Astrocyte of the spinal cord (primary cell): Measurements from ENCODE around the gene MED15.

Experiments
- DNase-seq: peaks from one replicate; pipeline ENCODE4 v3.0.0; 2011; ENCODE audit warnings: low read depth, low spot score
- H3K4me3 ChIP-seq: 2 replicates; pipeline ENCODE4 v1.5.1; 2011; ENCODE audit warnings: low read depth, mild to moderate bottlenecking, low read length, moderate library complexity
- CTCF ChIP-seq: IDR thresholded peaks from 2 replicates; pipeline ENCODE4 v1.5.1; 2012; ENCODE audit warnings: low read depth, mild to moderate bottlenecking, low read length, inconsistent platforms
- in situ Hi-C: cut with HindIII; loops from 2 replicates; pipeline ENCODE4 v1.10.0; 2017; ENCODE audit warnings: low sequenced_read_pairs

The MED15 gene

GRCh38 chr22:20634560-20635226 lies 127.3 kb downstream of the MED15 start:
- TF ChIP-seq CTCF: no peak
- no peak for DNase-seq
- no peak overlapping the region for H3K4me3 ChIP-seq
- in situ Hi-C loops: no loop called here

GRCh38 chr22:20635227-20635591 lies 127.8 kb downstream of the MED15 start:
- no peak overlapping the region for H3K4me3 ChIP-seq
- in situ Hi-C loops: no loop called here
- no peak for DNase-seq
- no peak for TF ChIP-seq CTCF

- no peak for TF ChIP-seq CTCF
- no peak for DNase-seq
- H3K4me3 ChIP-seq: no peak overlapping the region
- in situ Hi-C loops: no loop called here
These were observed 128.8 kb downstream of the MED15 start for GRCh38 chr22:20636075-20636812.

GRCh38 chr22:20636945-20637344 lies 129.5 kb downstream of the MED15 start:
- DNase-seq: no peak
- TF ChIP-seq CTCF: no peak
- H3K4me3 ChIP-seq: no peak overlapping the region
- in situ Hi-C loops: no loop called here
